NB4 (cell line): ENCODE measurements around the gene CNBD2.
"Not testable (repeated sequence)": the region's sequence is repeated elsewhere in the genome, so short reads cannot be mapped to it uniquely, and the experiment has no call there.

Experiments used
- DNase-seq: peaks from one replicate; pipeline ENCODE4 v3.0.0; 2010; ENCODE audit warnings: low read depth
- H3K4me3 ChIP-seq: one replicate; pipeline ENCODE4 v1.5.1; 2011; ENCODE audit warnings: mild to moderate bottlenecking, low read depth, low read length, moderate library complexity
- MAX ChIP-seq: IDR thresholded peaks from 2 replicates; pipeline ENCODE4 v1.6.1; 2011; ENCODE audit warnings: low read depth, low read length
- MYC ChIP-seq: IDR thresholded peaks from 2 replicates; pipeline ENCODE4 v1.6.1; 2011; ENCODE audit warnings: low read depth, low read length
- POLR2A ChIP-seq: IDR thresholded peaks from 2 replicates; pipeline ENCODE4 v1.6.1; 2011; ENCODE audit warnings: mild to moderate bottlenecking; ENCODE audit not compliant: insufficient read length; ENCODE audit errors: extremely low read depth
- TF ChIP-seq, protein P1 (sequence below): IDR thresholded peaks from one replicate; pipeline ENCODE4 v1.5.1; 2012; ENCODE audit warnings: low read depth, low read length

The CNBD2 gene

DNA sequence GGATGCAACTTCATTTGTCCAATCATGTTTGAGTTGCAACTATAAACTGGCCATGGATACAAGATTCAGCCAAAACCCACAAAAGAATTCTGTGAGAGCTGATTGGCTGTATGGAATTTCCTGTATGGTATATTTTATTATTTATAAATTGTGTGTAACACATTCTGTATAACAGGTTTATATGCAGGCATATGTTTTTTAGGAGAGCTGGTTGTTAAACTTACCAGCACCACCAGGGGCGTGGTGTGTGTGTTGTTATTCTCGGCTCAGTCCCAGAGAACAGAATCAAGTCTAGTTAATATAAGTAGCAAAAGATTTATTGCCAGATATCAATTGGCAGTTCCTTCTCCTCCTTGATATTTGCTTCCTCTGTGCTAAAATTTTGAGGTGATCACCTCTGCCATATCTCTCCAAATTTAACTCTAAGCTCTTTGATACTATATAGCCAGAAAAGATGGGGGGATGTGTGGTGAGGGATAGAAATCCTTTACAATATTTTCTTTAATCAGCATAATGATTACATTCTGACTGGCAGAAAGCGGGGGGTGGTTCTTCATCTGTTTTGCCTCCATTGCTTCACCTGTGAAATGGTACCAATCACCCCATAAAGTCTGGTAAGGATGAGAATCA, 22.9 kb downstream of the CNBD2 start:
- H3K4me3 ChIP-seq, result no peak overlapping the region
- TF ChIP-seq MYC (no peak), POLR2A (no peak), MAX (no peak)
- TF ChIP-seq, protein P1, sequence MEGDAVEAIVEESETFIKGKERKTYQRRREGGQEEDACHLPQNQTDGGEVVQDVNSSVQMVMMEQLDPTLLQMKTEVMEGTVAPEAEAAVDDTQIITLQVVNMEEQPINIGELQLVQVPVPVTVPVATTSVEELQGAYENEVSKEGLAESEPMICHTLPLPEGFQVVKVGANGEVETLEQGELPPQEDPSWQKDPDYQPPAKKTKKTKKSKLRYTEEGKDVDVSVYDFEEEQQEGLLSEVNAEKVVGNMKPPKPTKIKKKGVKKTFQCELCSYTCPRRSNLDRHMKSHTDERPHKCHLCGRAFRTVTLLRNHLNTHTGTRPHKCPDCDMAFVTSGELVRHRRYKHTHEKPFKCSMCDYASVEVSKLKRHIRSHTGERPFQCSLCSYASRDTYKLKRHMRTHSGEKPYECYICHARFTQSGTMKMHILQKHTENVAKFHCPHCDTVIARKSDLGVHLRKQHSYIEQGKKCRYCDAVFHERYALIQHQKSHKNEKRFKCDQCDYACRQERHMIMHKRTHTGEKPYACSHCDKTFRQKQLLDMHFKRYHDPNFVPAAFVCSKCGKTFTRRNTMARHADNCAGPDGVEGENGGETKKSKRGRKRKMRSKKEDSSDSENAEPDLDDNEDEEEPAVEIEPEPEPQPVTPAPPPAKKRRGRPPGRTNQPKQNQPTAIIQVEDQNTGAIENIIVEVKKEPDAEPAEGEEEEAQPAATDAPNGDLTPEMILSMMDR, result peak; percentile 53
- peak; percentile 44 for DNase-seq

- H3K4me3 ChIP-seq, result no peak overlapping the region
- TF ChIP-seq, protein P1, result peak; percentile 86
- TF ChIP-seq MYC (no peak), MAX (no peak), POLR2A (no peak)
- DNase-seq, result peak; percentile 74
These were observed 24.4 kb downstream of the CNBD2 start for GRCh38 chr20:35992713-35993335.

DNA sequence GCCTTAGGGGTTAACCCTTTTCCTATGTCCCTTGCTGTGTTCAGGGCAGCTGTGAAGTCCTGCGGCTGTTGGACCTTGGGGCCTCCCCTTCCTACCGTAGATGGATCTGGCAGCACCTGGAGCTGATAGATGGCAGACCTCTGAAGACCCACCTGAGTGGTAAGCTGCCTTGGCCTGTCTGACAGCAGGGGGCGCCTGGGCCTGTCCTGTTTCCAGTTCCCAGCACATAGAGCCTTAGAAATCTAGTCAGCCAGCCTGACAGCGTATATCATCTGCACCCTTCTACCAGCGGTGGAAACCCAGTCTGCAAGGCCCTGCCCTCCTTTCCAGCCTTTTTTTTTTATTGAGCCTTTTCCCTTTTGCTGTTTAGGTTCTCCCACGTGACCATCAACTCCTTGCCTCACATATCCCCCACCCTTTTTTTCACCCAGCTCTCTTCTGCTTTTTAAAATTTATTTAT, 26.6 kb downstream of the CNBD2 start:
- no peak overlapping the region for H3K4me3 ChIP-seq
- peak; percentile 84 for DNase-seq
- TF ChIP-seq MYC, result no peak
- TF ChIP-seq, protein P1, result peak; percentile 99

DNA sequence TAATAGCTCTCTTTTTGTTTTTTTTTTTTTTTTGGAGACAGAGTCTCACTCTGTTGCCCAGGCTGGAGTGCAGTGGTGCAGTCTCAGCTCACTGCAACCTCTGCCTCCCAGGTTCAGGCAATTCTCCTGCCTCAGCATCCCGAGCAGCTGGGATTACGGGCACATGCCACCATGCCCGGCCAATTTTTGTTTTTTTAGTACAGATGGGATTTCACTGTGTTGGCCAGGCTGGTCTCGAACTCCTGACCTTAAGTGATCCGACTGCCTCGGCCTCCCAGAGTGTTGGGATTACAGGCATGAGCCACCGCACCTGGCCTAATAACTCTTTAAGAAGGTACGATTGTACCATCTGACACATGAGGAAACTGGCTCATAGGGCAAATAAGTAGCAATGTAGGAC, 28.1 kb downstream of the CNBD2 start:
- not testable (repeated sequence) for H3K4me3 ChIP-seq, DNase-seq

- not testable (repeated sequence) for H3K4me3 ChIP-seq, DNase-seq
These were observed 32.9 kb downstream of the CNBD2 start for GRCh38 chr20:36001331-36001730.

GRCh38 chr20:36002855-36003254, 34.5 kb downstream of the CNBD2 start:
- TF ChIP-seq, protein P1, result no peak
- TF ChIP-seq MYC (no peak), MAX (no peak), POLR2A (no peak)
- DNase-seq, result no peak
- H3K4me3 ChIP-seq, result no peak overlapping the region

DNA sequence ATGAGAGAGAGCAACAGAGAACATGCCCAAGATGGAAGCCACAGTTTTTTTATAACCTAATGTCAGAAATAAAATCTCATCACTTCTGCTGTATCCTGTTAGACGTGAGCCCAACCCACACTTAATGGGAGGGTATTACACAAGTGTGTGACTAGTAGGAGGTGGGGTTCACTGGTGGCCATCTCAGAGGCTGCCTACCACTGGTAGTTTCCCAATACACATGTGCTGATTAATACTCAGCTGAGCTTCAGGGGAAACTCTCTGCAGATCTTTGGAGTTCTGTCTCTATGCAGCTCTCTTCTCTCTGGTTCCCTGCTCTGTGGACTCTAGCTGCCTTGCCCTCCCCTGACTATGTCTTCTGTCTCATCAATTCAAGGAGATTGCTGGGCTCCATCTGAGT, 35.7 kb downstream of the CNBD2 start:
- no peak overlapping the region for H3K4me3 ChIP-seq
- TF ChIP-seq, protein P1, result no peak
- TF ChIP-seq MAX (no peak), POLR2A (no peak), MYC (no peak)
- DNase-seq, result peak; percentile 49
